HepG2 (cell line): Measurements from ENCODE around the gene CENPB. TPM values are rescaled to one million over a fixed set of nuclear protein-coding genes. Genes with fewer than 3 reads are reported as not detected.

Source experiments
- ATF3 ChIP-seq: sonication (generic); formaldehyde crosslinking; IDR thresholded peaks from 2 replicates; pipeline ENCODE4 v1.4.0; 2020; ENCODE audit warnings: missing genetic modification reagents
- CERS6 ChIP-seq: sonication (generic); formaldehyde crosslinking; IDR thresholded peaks from 2 replicates; pipeline ENCODE4 v1.5.0; 2020; ENCODE audit warnings: missing genetic modification reagents
- EHMT2 ChIP-seq: fragments of 200-600 bp; sonication (generic); IDR thresholded peaks from 2 replicates; pipeline ENCODE4 v1.7.0; 2017; ENCODE audit warnings: antibody characterized with exemption, low read depth, low read length, borderline replicate concordance
- FOXJ3 ChIP-seq: sonication (generic); formaldehyde crosslinking; IDR thresholded peaks from 2 replicates; pipeline ENCODE4 v1.4.0; 2020; ENCODE audit warnings: missing genetic modification reagents, mild to moderate bottlenecking, borderline replicate concordance
- IKZF1 ChIP-seq: fragments of 450-650 bp; IDR thresholded peaks from 2 replicates; pipeline ENCODE4 v1.7.1; 2016
- KAT8 ChIP-seq: IDR thresholded peaks from 2 replicates; pipeline ENCODE4 v1.6.1; 2016; ENCODE audit warnings: missing genetic modification reagents, missing compliant biosample characterization
- KMT2A ChIP-seq: sonication (generic); formaldehyde crosslinking; IDR thresholded peaks from 2 replicates; pipeline ENCODE4 v1.4.0; 2020; ENCODE audit warnings: missing genetic modification reagents
- MYPOP ChIP-seq: sonication (generic); formaldehyde crosslinking; IDR thresholded peaks from 2 replicates; pipeline ENCODE4 v1.8.1; 2023; ENCODE audit warnings: mild to moderate bottlenecking, moderate library complexity, missing genetic modification reagents
- NFIB ChIP-seq: sonication (generic); formaldehyde crosslinking; IDR thresholded peaks from 2 replicates; pipeline ENCODE4 v1.9.0; 2021; ENCODE audit warnings: missing genetic modification reagents, mild to moderate bottlenecking, borderline replicate concordance
- NR2F6 ChIP-seq, 2 experiments: IDR thresholded peaks; 2 replicates each; pipeline ENCODE4 v1.6.1; 2016; ENCODE audit warnings: antibody characterized with exemption in 1 of 2, mild to moderate bottlenecking in 1 of 2
- PCBP1 ChIP-seq: fragments of 200-400 bp; formaldehyde crosslinking; IDR thresholded peaks from 2 replicates; pipeline ENCODE4 v1.6.1; 2017; ENCODE audit warnings: mild to moderate bottlenecking, low read depth, low read length, borderline replicate concordance
- REL ChIP-seq: sonication (generic); formaldehyde crosslinking; conservative IDR thresholded peaks from 2 replicates; pipeline ENCODE4 v1.8.0; 2022; ENCODE audit warnings: mild to moderate bottlenecking, missing genetic modification reagents, moderate library complexity
- SALL2 ChIP-seq: sonication (generic); formaldehyde crosslinking; IDR thresholded peaks from 2 replicates; pipeline ENCODE4 v1.8.1; 2023; ENCODE audit warnings: mild to moderate bottlenecking, missing genetic modification reagents, inconsistent platforms
- SATB2 ChIP-seq: sonication (generic); formaldehyde crosslinking; IDR thresholded peaks from 2 replicates; pipeline ENCODE4 v1.5.0; 2020; ENCODE audit warnings: missing genetic modification reagents
- ZMYM2 ChIP-seq: sonication (generic); formaldehyde crosslinking; IDR thresholded peaks from 2 replicates; pipeline ENCODE4 v1.8.0; 2022; ENCODE audit warnings: mild to moderate bottlenecking, missing genetic modification reagents
- ZNF160 ChIP-seq: sonication (generic); formaldehyde crosslinking; IDR thresholded peaks from 2 replicates; pipeline ENCODE4 v1.8.0; 2022; ENCODE audit warnings: mild to moderate bottlenecking, inconsistent platforms, missing genetic modification reagents
- ZNF20 ChIP-seq: sonication (generic); formaldehyde crosslinking; IDR thresholded peaks from 2 replicates; pipeline ENCODE4 v1.4.0; 2020; ENCODE audit warnings: mild to moderate bottlenecking, moderate library complexity, missing genetic modification reagents
- ZNF33B ChIP-seq: sonication (generic); formaldehyde crosslinking; IDR thresholded peaks from 2 replicates; pipeline ENCODE4 v1.5.1; 2020; ENCODE audit warnings: mild to moderate bottlenecking, missing genetic modification reagents
- polyA plus RNA-seq, 8 experiments: library from polyadenylated mRNA; depleted of rRNA in 3 of 8; stranded (reverse) in 7 of 8; unstranded in 1 of 8; fragments of >200 nt; fragmentation: Illumina TruSeq in 4 of 8; extraction: Trizol in 4 of 8; gene quantifications; 2 replicates each; pipeline versions ENCODE4 v1.2.1 to v1.2.3, GENCODE V29; 2011 to 2016; ENCODE audit warnings: low read depth in 4 of 8, missing spikeins in 1 of 8, mixed read lengths in 1 of 8; ENCODE audit not compliant: insufficient read depth in 1 of 8
- total RNA-seq, 5 experiments: library from RNA; depleted of rRNA; stranded (reverse); fragments of >200 nt; fragmentation: Illumina TruSeq; extraction: Trizol; gene quantifications; 2 replicates each; pipeline ENCODE4 v1.2.3, GENCODE V29; 2016; ENCODE audit warnings: low read depth in 1 of 5
- TF ChIP-seq, protein P1 (sequence below): IDR thresholded peaks from 2 replicates; pipeline ENCODE4 v1.6.1; 2016; ENCODE audit warnings: low read depth, control low read depth
- TF ChIP-seq, protein P2 (sequence below): sonication (generic); formaldehyde crosslinking; IDR thresholded peaks from 2 replicates; pipeline ENCODE4 v1.5.1; 2020; ENCODE audit warnings: mild to moderate bottlenecking, missing genetic modification reagents, moderate library complexity

Gene CENPB
- total and polyA plus RNA-seq, 2 of the 13 experiments (the other 11 are each of a cell fraction or from before 2014, with no cell fraction given), result 10.4 to 54.5 TPM

DNA sequence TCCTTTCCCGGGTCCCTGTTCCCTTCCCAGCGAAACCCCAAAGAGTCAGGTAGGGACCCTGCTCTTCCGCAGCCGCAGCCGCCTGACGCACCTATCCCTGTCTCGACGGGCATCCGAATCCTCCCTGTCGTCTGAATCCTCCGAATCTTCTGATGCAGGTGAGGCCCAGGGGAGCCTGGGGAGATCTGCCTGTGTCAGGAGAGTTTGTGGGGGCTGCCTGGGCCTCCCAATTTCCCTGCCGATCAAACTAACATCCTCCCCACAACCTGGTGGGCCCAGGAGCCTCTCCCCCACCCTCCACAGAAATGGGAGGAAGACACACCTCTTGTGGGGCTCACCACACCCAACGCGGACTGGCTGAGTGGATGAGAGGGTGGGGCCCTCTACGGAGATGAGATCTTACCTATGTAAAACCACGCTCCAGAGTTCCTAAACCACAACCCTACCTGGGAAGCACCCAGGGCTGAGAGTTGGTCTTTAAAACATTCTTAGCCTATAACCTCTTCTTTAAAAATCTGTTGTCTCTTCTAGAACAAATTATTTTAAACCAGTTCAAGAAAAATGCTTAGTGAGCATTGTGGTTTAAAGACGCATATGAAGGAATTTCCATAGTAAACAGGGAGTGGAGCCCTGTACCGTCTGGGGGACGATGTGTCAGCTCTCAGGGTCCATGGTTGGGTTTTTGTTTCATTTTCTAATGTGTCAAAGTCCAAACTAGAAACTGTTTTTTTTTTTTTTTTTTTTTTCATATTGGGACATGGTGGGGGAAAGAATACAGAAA is 11.2 kb upstream of the CENPB start (continued):
- TF ChIP-seq NR2F6 (IDR thresholded peaks at IDR 0.05), result no peak
- TF ChIP-seq NR2F6 (CRISPR knock-in tag; IDR thresholded peaks at IDR 0.05), result no peak
- 0 out of 2 replicates have a peak, but pooled peaks have one; percentile 28 for TF ChIP-seq ZMYM2 (CRISPR knock-in tag)
- TF ChIP-seq PCBP1, result no peak
- TF ChIP-seq NFIB (CRISPR knock-in tag), result no peak
- TF ChIP-seq ZNF160 (CRISPR knock-in tag), result no peak
- TF ChIP-seq IKZF1, result no peak
- no peak for TF ChIP-seq REL
- TF ChIP-seq CERS6, result no peak
- TF ChIP-seq EHMT2, result no peak
- TF ChIP-seq, protein P1, sequence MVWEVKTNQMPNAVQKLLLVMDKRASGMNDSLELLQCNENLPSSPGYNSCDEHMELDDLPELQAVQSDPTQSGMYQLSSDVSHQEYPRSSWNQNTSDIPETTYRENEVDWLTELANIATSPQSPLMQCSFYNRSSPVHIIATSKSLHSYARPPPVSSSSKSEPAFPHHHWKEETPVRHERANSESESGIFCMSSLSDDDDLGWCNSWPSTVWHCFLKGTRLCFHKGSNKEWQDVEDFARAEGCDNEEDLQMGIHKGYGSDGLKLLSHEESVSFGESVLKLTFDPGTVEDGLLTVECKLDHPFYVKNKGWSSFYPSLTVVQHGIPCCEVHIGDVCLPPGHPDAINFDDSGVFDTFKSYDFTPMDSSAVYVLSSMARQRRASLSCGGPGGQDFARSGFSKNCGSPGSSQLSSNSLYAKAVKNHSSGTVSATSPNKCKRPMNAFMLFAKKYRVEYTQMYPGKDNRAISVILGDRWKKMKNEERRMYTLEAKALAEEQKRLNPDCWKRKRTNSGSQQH, result no peak
- no peak for TF ChIP-seq SATB2 (CRISPR knock-in tag)
- TF ChIP-seq FOXJ3 (CRISPR knock-in tag), result no peak
- TF ChIP-seq KMT2A, result peak; percentile 41; the same call in 1 of the 2 replicates
- TF ChIP-seq ATF3 (CRISPR knock-in tag), result peak; percentile 23; the same call in 1 of the 2 replicates
- TF ChIP-seq MYPOP, result 0 out of 2 replicates have a peak, but pooled peaks have one; percentile 37
- 0 out of 2 replicates have a peak, but pooled peaks have one; percentile 18 for TF ChIP-seq ZNF33B (CRISPR knock-in tag)
- TF ChIP-seq SALL2 (CRISPR knock-in tag), result no peak
- TF ChIP-seq, protein P2, sequence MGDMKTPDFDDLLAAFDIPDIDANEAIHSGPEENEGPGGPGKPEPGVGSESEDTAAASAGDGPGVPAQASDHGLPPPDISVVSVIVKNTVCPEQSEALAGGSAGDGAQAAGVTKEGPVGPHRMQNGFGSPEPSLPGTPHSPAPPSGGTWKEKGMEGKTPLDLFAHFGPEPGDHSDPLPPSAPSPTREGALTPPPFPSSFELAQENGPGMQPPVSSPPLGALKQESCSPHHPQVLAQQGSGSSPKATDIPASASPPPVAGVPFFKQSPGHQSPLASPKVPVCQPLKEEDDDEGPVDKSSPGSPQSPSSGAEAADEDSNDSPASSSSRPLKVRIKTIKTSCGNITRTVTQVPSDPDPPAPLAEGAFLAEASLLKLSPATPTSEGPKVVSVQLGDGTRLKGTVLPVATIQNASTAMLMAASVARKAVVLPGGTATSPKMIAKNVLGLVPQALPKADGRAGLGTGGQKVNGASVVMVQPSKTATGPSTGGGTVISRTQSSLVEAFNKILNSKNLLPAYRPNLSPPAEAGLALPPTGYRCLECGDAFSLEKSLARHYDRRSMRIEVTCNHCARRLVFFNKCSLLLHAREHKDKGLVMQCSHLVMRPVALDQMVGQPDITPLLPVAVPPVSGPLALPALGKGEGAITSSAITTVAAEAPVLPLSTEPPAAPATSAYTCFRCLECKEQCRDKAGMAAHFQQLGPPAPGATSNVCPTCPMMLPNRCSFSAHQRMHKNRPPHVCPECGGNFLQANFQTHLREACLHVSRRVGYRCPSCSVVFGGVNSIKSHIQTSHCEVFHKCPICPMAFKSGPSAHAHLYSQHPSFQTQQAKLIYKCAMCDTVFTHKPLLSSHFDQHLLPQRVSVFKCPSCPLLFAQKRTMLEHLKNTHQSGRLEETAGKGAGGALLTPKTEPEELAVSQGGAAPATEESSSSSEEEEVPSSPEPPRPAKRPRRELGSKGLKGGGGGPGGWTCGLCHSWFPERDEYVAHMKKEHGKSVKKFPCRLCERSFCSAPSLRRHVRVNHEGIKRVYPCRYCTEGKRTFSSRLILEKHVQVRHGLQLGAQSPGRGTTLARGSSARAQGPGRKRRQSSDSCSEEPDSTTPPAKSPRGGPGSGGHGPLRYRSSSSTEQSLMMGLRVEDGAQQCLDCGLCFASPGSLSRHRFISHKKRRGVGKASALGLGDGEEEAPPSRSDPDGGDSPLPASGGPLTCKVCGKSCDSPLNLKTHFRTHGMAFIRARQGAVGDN (CRISPR knock-in tag), result peak; percentile 39
- TF ChIP-seq KAT8 (CRISPR knock-in tag), result peak; percentile 45; the same call in 1 of the 2 replicates
- TF ChIP-seq ZNF20, result no peak
